ENCODE measurements around the gene EXTL1.

- TF ChIP-seq CTCF (IDR thresholded peaks at IDR 0.05) (no peak), TAF1 (IDR thresholded peaks at IDR 0.05; ENCODE audit: borderline replicate concordance, low read depth, low read length) (no peak), TEAD4 (IDR thresholded peaks at IDR 0.05; ENCODE audit: borderline replicate concordance, insufficient read depth) (no peak), EP300 (IDR thresholded peaks at IDR 0.05; ENCODE audit: borderline replicate concordance in 1 of 2, low read depth in 1 of 2, low read length in 1 of 2) (no peak), USF2 (IDR thresholded peaks at IDR 0.05; ENCODE audit: borderline replicate concordance, low read depth, low read length) (no peak)
These were observed 16.9 kb downstream of the EXTL1 start for GRCh38 chr1:26038477-26038876.

Data from SK-N-SH (cell line).